Fibroblast of lung (primary cell): Measurements from ENCODE around the gene TRIM68.

Experiments used
- EZH2 ChIP-seq: IDR thresholded peaks from 2 replicates; pipeline ENCODE4 v1.5.1; 2012; ENCODE audit warnings: low read length, control low read depth, mild to moderate bottlenecking; ENCODE audit errors: missing control alignments
- TF ChIP-seq, protein P1 (sequence below), 2 donors: IDR thresholded peaks in 1 of 2; conservative IDR thresholded peaks in 1 of 2; 1 replicate in 1 of 2; 2 replicates in 1 of 2; pipeline ENCODE4 v1.5.1; 2011 to 2012; ENCODE audit warnings: low read length in 2 of 2, control low read depth in 1 of 2, inconsistent platforms in 1 of 2, low read depth in 1 of 2, mild to moderate bottlenecking in 1 of 2

DNA sequence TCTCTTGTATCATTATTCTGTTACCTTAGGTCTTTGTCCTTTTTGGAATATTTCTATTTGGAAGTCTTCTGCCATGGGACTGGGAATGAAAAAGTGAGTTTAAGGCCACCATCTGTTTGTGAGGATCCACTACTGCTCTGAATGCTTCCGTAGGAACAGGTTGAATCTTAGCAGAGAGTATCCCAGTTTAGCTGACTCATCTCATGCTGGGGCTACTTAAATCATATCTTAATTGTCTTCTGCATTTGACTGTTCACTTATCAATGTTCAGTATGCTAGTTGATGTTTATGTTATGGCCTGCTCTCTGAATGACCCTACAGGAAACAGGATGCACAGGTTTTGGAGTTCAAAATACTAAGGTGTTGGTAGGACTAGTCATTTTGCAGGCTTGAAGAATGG is 27.9 kb downstream of the TRIM68 start:
- TF ChIP-seq, protein P1, sequence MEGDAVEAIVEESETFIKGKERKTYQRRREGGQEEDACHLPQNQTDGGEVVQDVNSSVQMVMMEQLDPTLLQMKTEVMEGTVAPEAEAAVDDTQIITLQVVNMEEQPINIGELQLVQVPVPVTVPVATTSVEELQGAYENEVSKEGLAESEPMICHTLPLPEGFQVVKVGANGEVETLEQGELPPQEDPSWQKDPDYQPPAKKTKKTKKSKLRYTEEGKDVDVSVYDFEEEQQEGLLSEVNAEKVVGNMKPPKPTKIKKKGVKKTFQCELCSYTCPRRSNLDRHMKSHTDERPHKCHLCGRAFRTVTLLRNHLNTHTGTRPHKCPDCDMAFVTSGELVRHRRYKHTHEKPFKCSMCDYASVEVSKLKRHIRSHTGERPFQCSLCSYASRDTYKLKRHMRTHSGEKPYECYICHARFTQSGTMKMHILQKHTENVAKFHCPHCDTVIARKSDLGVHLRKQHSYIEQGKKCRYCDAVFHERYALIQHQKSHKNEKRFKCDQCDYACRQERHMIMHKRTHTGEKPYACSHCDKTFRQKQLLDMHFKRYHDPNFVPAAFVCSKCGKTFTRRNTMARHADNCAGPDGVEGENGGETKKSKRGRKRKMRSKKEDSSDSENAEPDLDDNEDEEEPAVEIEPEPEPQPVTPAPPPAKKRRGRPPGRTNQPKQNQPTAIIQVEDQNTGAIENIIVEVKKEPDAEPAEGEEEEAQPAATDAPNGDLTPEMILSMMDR (conservative IDR thresholded peaks at IDR 0.05 in 1 of 2, IDR thresholded peaks at IDR 0.05 in 1 of 2; ENCODE audit: low read depth in 1 of 2, low read length in 2 of 2): no peak
- TF ChIP-seq EZH2: no peak
